Lung (tissue), 16 donors: ENCODE results near the gene EPB41L2. TPM values are rescaled to one million over a fixed set of nuclear protein-coding genes. Genes with fewer than 3 reads are reported as not detected.

Experiments
- ATAC-seq: fragments of 200-7000 bp; cut with Tn5 transposase; one replicate; pipeline ENCODE4 v1.9.1; 2020; ENCODE audit warnings: moderate number of reproducible peaks; ENCODE audit not compliant: insufficient read depth, low FRiP score
- DNase-seq, 3 donors: peaks; one replicate each; pipeline ENCODE4 v3.0.0-alpha.2; 2013 to 2017
- H3K27ac ChIP-seq, 2 donors: one replicate each; pipeline ENCODE4 v1.5.1; 2013; ENCODE audit warnings: mild to moderate bottlenecking in 2 of 2, moderate library complexity in 2 of 2, control low read depth in 1 of 2, inconsistent platforms in 1 of 2, low read depth in 1 of 2, low read length in 1 of 2
- H3K27me3 ChIP-seq, 3 donors: one replicate each; pipeline ENCODE4 v1.5.1; 2013; ENCODE audit warnings: low read length in 2 of 3; ENCODE audit not compliant: control insufficient read depth in 3 of 3, insufficient read depth in 3 of 3
- H3K36me3 ChIP-seq, 4 donors: one replicate each; pipeline ENCODE4 v1.5.1; 2013; ENCODE audit warnings: low read length in 4 of 4, mild to moderate bottlenecking in 1 of 4, moderate library complexity in 1 of 4; ENCODE audit not compliant: control insufficient read depth in 4 of 4, insufficient read depth in 4 of 4
- H3K4me1 ChIP-seq, 5 donors: one replicate each; pipeline ENCODE4 v1.5.1; 2013; ENCODE audit warnings: low read length in 5 of 5, mild to moderate bottlenecking in 2 of 5, moderate library complexity in 1 of 5; ENCODE audit not compliant: control insufficient read depth in 5 of 5, insufficient read depth in 5 of 5
- H3K4me3 ChIP-seq: one replicate; pipeline ENCODE4 v1.5.1; 2013; ENCODE audit warnings: mild to moderate bottlenecking, control low read depth, moderate library complexity
- H3K9ac ChIP-seq, 2 donors: one replicate each; pipeline ENCODE4 v1.5.1; 2013; ENCODE audit warnings: low read length in 2 of 2, control low read depth in 1 of 2; ENCODE audit not compliant: insufficient read depth in 1 of 2
- H3K9me3 ChIP-seq, 4 donors: one replicate each; pipeline ENCODE4 v1.5.1; 2013; ENCODE audit warnings: low read length in 3 of 4, mild to moderate bottlenecking in 1 of 4, moderate library complexity in 1 of 4; ENCODE audit not compliant: control insufficient read depth in 4 of 4, insufficient read depth in 3 of 4
- WGBS, 2 donors: extraction: QIAGEN DNeasy Blood & Tissue Kit; methylation state at CpG; one replicate each; pipeline ENCODE4 v1.1.7; 2013; 5-methylcytosine and 5-hydroxymethylcytosine counted together
- long read RNA-seq, 5 donors: transcript quantifications; one replicate each; lab custom pipeline, GENCODE V29; 2026
- polyA plus RNA-seq, 2 donors: library from polyadenylated mRNA; stranded (reverse); fragments of 200-250 nt; gene quantifications; one replicate each; pipeline ENCODE4 v1.2.1, GENCODE V29; 2013
- total RNA-seq, 2 donors: library from RNA; depleted of rRNA in 1 of 2; stranded (reverse); fragments of >200 nt in 1 of 2; gene quantifications; one replicate each; pipeline ENCODE4 v1.2.1, GENCODE V29; 2014 to 2021
- TF ChIP-seq, protein P1 (sequence below): IDR thresholded peaks from 2 replicates; pipeline ENCODE4 v1.5.1; 2012; ENCODE audit warnings: mild to moderate bottlenecking; ENCODE audit errors: control extremely low read depth, extremely low read depth
- donor health status: control.
- donor health status: control.
- donor health status: Bipolar disorder and iron deficiency.
- donor health status: healthy.
- donor health status: DM: yes; HTN: yes; CAD: no.

EPB41L2 gene
- total RNA-seq (100 to 1,000 TPM in 1 of 2 donors, 10 to 100 TPM in 1; 82.2 to 265 TPM), polyA plus RNA-seq (10 to 100 TPM; 21.9 to 23.1 TPM)
- long read RNA-seq, donor 1, full-length matches to known transcripts, result 15 of 24 reads
- long read RNA-seq, donor 1, partial matches to known transcripts, result 9 of 24 reads
- long read RNA-seq, donor 1, other reads (novel, unspliced or antisense), result 0 of 24 reads
- long read RNA-seq, donor 2, partial matches to known transcripts, result 5 of 14 reads
- long read RNA-seq, donor 2, other reads (novel, unspliced or antisense), result 0 of 14 reads
- long read RNA-seq, donor 3, full-length matches to known transcripts, result 15 of 15 reads
- long read RNA-seq, donor 3, partial matches to known transcripts, result 0 of 15 reads
- long read RNA-seq, donor 3, other reads (novel, unspliced or antisense), result 0 of 15 reads
- long read RNA-seq, donor 4, transcript EPB41L2-202 (4 exons, 715 nt), result minor isoform, 5 of 35 reads
- long read RNA-seq, donor 4, transcript EPB41L2-213 (2 exons, 424 nt), result major isoform, 8 of 35 reads
- long read RNA-seq, donor 4, partial matches to known transcripts, result 20 of 35 reads
- long read RNA-seq, donor 4, other reads (novel, unspliced or antisense), result 0 of 35 reads
- long read RNA-seq, donor 5, full-length matches to known transcripts, result 17 of 52 reads
- long read RNA-seq, donor 5, partial matches to known transcripts, result 35 of 52 reads
- long read RNA-seq, donor 5, other reads (novel, unspliced or antisense), result 0 of 52 reads

DNA sequence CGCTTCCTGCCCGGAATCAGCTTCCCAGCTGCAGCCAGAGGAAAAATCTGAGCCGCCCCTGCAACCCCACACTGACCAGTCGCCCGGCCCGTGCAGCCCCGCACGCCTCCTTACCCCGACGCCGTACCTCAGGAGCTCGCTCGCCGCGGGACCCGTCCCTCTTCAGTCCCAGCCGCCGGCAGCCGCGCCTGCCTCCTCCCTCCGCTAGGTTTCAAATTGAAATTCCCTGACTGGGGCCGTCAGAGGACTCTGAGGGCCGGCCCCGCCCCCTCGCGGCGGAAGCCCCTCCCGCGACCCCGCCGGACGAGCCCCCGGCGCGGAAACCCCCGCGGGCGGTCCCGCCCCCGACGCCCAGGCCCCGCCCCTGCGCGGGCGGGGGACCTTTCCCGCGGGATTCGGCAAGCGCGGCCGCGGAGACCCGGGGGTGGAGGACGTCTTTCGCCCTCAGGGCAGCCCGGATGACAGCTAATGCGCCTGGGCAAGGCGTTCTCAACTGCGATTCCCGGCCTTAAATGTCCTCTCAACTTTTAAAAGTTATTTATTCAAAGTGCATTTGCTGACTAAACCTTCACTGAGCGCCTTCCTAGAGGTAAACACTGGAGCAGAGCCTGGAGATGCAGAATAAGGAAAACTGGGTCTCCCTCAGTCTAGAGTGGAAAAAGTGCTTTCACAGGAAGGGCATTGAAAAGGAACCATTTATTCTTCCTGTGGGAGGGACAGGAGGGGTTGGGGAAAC, at the start of gene EPB41L2:
Gene EPB41L2 (minus strand): TSS at position 218 of the 736 bp plus-strand sequence. CDS start 106,760 bp downstream, outside the sequence.
- no peaks in the 10 kb centered on the region for H3K27me3 ChIP-seq
- H3K9me3 ChIP-seq, result no peaks in the 10 kb centered on the region
- peak; percentile 99 for ATAC-seq
- peak within 1 kb of the TSS; percentile 80 to 88 for H3K27ac ChIP-seq
- TF ChIP-seq, protein P1, sequence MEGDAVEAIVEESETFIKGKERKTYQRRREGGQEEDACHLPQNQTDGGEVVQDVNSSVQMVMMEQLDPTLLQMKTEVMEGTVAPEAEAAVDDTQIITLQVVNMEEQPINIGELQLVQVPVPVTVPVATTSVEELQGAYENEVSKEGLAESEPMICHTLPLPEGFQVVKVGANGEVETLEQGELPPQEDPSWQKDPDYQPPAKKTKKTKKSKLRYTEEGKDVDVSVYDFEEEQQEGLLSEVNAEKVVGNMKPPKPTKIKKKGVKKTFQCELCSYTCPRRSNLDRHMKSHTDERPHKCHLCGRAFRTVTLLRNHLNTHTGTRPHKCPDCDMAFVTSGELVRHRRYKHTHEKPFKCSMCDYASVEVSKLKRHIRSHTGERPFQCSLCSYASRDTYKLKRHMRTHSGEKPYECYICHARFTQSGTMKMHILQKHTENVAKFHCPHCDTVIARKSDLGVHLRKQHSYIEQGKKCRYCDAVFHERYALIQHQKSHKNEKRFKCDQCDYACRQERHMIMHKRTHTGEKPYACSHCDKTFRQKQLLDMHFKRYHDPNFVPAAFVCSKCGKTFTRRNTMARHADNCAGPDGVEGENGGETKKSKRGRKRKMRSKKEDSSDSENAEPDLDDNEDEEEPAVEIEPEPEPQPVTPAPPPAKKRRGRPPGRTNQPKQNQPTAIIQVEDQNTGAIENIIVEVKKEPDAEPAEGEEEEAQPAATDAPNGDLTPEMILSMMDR, result no peak
- H3K9ac ChIP-seq, result peak within 1 kb of the TSS in 1 of 2 donors; percentile 82
- peak within 1 kb of the TSS; percentile 94 for H3K4me3 ChIP-seq
- no peaks in the 10 kb centered on the region for H3K36me3 ChIP-seq
- H3K4me1 ChIP-seq, result peaks cover 5 to 24% (median 8%) of the 10 kb centered on the region in 5 donors
- WGBS, 2 donors, result 0 to 1% methylated on average over 58 to 61 of the region's 61 CpGs
- DNase-seq, result peak; percentile 95 to 97 (median 95)

DNA sequence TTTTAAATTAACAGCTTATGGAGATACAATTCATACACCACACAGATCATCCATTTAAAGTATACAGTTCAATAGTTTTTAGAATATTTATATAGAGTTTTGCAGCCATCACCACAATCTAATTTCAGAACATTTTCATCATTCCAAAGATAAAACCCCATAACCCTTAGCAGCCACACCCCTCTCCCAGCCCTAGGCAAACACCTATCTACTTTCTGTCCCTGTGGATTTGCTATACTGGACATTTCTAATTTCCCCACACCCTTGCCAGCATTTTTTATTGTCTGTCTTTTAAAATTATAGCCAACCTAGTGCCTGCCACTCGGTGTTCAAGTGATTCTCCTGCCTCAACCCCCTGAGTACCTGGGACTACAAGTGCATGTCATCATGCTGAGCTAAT, 49.2 kb upstream of the EPB41L2 start:
- Histone ChIP-seq H3K9me3 (no peaks in the 10 kb centered on the region), H3K27ac (no peak overlapping the region), H3K9ac (no peak overlapping the region), H3K4me1 (peaks cover 0 to under 1% (median 0%) of the 10 kb centered on the region in 5 donors), H3K27me3 (no peaks in the 10 kb centered on the region), H3K36me3 (no peaks in the 10 kb centered on the region), H3K4me3 (no peak overlapping the region)
- ATAC-seq (no peak), DNase-seq (no peak)
- 55 to 86% methylated on average over 1 of the region's 1 CpG for WGBS, 2 donors
- TF ChIP-seq, protein P1, result no peak

DNA sequence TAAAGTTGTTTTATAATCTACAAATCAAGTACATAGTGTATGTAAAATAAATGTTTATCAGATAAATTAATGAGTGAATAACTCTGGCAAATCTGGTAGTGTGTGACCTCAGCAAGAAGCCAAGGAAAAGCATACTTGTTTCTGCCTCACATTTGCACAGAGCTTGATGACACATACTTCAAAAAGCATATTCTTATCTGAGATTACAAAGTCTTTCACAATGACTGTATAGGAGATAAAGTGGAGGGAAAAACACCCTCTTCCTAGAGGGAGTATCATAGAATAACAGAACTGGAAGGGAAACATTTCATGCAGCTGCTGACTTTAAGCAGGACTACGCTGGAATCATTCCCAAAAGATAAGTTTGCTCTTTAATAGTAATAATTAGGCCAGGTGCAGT, 44.1 kb upstream of the EPB41L2 start:
- no peaks in the 10 kb centered on the region for H3K36me3 ChIP-seq
- no peaks in the 10 kb centered on the region for H3K27me3 ChIP-seq
- peak in 2 of 3 donors; percentile 11 to 34 for DNase-seq
- no peak overlapping the region for H3K9ac ChIP-seq
- no peak overlapping the region for H3K4me3 ChIP-seq
- no peaks in the 10 kb centered on the region for H3K9me3 ChIP-seq
- 91% methylated on average over 1 of the region's 1 CpG for WGBS, 2 donors
- H3K4me1 ChIP-seq, result peaks cover 0 to 7% (median 0%) of the 10 kb centered on the region in 5 donors
- peak; percentile 47 for ATAC-seq
- TF ChIP-seq, protein P1, result no peak
- H3K27ac ChIP-seq, result no peak overlapping the region
